KG1 (cell line): Measurements from ENCODE around the gene HPCA.
"Not testable (repeated sequence)": the region's sequence is repeated elsewhere in the genome, so short reads cannot be mapped to it uniquely, and the experiment has no call there.

Experiments used
- DNase-seq: peaks from one replicate; lab custom pipeline; 2025; lab: John Stamatoyannopoulos, UW

The HPCA gene

GRCh38 chr1:32903991-32904785, 17.9 kb downstream of the HPCA start:
- DNase-seq = no peak

GRCh38 chr1:32904797-32905196, 18.5 kb downstream of the HPCA start:
- DNase-seq = no peak

GRCh38 chr1:32905588-32905987, 19.3 kb downstream of the HPCA start:
- DNase-seq = not testable (repeated sequence)

- DNase-seq = no peak
Observed at GRCh38 chr1:32906654-32907053, 20.4 kb downstream of the HPCA start.

- no peak for DNase-seq
Observed at GRCh38 chr1:32907435-32907834, 21.1 kb downstream of the HPCA start.

- no peak for DNase-seq
Observed at GRCh38 chr1:32910319-32910718, 24.0 kb downstream of the HPCA start.

GRCh38 chr1:32915766-32916706, 29.7 kb downstream of the HPCA start:
- DNase-seq = no peak

- no peak for DNase-seq
Observed at GRCh38 chr1:32917521-32917920, 31.2 kb downstream of the HPCA start.

- no peak for DNase-seq
Observed at GRCh38 chr1:32918179-32918578, 31.9 kb downstream of the HPCA start.

- no peak for DNase-seq
Observed at GRCh38 chr1:32919811-32920733, 33.8 kb downstream of the HPCA start.

GRCh38 chr1:32920833-32921232, 34.5 kb downstream of the HPCA start:
- DNase-seq = no peak

- DNase-seq = no peak
Observed at GRCh38 chr1:32924881-32925344, 38.6 kb downstream of the HPCA start.

GRCh38 chr1:32925403-32926162, 39.3 kb downstream of the HPCA start:
- DNase-seq = no peak

GRCh38 chr1:32926562-32926961, 40.3 kb downstream of the HPCA start:
- DNase-seq = no peak

- no peak for DNase-seq
Observed at GRCh38 chr1:32927441-32927840, 41.1 kb downstream of the HPCA start.

- no peak for DNase-seq
Observed at GRCh38 chr1:32928285-32928684, 42.0 kb downstream of the HPCA start.

- no peak for DNase-seq
Observed at GRCh38 chr1:32928715-32929114, 42.4 kb downstream of the HPCA start.

- DNase-seq = no peak
Observed at GRCh38 chr1:32929366-32929765, 43.1 kb downstream of the HPCA start.

- DNase-seq = no peak
Observed at GRCh38 chr1:32931760-32932159, 45.5 kb downstream of the HPCA start.

- DNase-seq = no peak
Observed at GRCh38 chr1:32933742-32934322, 47.5 kb downstream of the HPCA start.

GRCh38 chr1:32934535-32934934, 48.2 kb downstream of the HPCA start:
- no peak for DNase-seq
